ENCODE results near the gene SMCO4. TPM values are rescaled to one million over a fixed set of nuclear protein-coding genes. Genes with fewer than 3 reads are reported as not detected.

Gene SMCO4
- total and polyA plus RNA-seq, 2 donors: 32.2 to 41.3 TPM

DNA sequence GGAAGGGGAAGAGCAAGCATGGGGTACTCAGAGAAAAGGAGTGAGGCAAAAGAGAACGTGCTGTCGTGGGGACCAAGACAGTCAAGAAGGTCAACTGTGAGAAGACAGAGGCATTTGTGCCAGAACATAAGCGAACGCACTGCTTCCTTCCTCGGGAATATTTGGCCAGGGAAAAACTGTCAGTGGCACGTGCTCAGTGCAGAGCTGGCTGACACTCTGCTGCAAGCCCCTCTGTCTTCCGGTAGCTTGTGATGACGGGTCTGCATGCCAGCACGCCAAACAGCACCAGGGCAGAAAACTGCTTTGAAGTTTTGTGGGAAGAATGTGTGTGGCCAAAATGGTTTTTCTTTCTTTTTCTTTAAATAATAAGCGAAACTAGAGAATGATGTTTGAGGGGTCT lies 60.6 kb downstream of the SMCO4 start:
- Histone ChIP-seq H3K27ac (ENCODE audit: low read depth in 1 of 2, low read length in 1 of 2) (no peak overlapping the region), H3K9me3 (ENCODE audit: control insufficient read depth in 2 of 2, insufficient read depth in 1 of 2, low read length in 1 of 2) (no peaks in the 10 kb centered on the region), H3K4me3 (ENCODE audit: low read length in 2 of 2) (no peak overlapping the region), H3K27me3 (ENCODE audit: control insufficient read depth in 2 of 2, insufficient read depth in 1 of 2, low read length in 1 of 2) (no peaks in the 10 kb centered on the region), H3K36me3 (ENCODE audit: control insufficient read depth in 2 of 2, insufficient read depth in 2 of 2, low read length in 1 of 2) (peaks cover 0 to 4% of the 10 kb centered on the region in 2 donors), H3K4me1 (ENCODE audit: control insufficient read depth in 2 of 2, insufficient read depth in 2 of 2, low read length in 2 of 2) (no peaks in the 10 kb centered on the region)
- 90% methylated on average over 10 of the region's 10 CpGs for WGBS
- DNase-seq (ENCODE audit: low read depth in 6 of 9, low spot score in 9 of 9): no peak

DNA sequence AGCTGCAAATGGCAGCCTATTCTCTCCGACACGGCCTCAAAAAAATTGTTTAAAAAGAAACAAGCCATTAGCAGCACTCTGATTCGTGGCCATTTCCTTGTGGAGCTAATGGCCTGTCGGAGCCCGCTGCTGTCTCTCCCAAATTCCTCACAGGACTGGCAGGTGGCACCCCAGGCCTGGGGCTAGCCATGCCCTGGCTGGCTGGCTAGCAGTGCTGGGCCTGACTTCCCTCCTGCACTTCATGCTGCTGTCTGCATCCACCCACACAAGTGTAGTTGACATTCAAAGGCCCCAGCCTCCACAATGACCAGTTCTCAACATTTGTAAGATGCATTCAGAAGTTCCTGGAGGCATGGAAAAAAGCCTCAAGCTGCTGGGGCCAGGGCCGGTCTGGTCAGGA lies 61.5 kb downstream of the SMCO4 start:
- no peak for DNase-seq (ENCODE audit: low read depth in 6 of 9, low spot score in 9 of 9)
- no peaks in the 10 kb centered on the region for H3K4me1 ChIP-seq (ENCODE audit: control insufficient read depth in 2 of 2, insufficient read depth in 2 of 2, low read length in 2 of 2)

DNA sequence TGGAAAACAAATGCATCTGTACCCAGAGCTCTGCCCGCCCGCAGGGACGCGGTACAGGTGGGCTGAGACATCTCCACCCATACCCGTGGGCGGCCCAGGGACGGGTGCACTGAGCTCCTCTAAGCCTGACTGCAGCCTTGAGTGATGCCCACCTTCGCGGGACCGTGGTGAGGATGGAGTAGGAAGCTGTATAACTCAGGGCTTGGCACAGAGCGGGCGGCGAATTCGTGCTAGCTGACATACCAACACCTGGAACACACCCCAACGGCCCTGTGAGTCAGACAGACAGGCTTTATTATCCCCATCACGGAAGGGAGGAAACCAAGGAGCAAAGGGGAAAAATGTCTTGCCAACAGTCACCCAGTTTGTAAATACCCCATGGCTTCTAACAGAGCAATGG lies 61.9 kb downstream of the SMCO4 start:
- H3K36me3 ChIP-seq (ENCODE audit: control insufficient read depth in 2 of 2, insufficient read depth in 2 of 2, low read length in 1 of 2): no peaks in the 10 kb centered on the region
- no peak for DNase-seq (ENCODE audit: low read depth in 6 of 9, low spot score in 9 of 9)
- no peak overlapping the region for H3K27ac ChIP-seq (ENCODE audit: low read depth in 1 of 2, low read length in 1 of 2)
- 97% methylated on average over 16 of the region's 16 CpGs for WGBS
- H3K27me3 ChIP-seq (ENCODE audit: control insufficient read depth in 2 of 2, insufficient read depth in 1 of 2, low read length in 1 of 2): no peaks in the 10 kb centered on the region
- H3K4me1 ChIP-seq (ENCODE audit: control insufficient read depth in 2 of 2, insufficient read depth in 2 of 2, low read length in 2 of 2): no peaks in the 10 kb centered on the region
- no peaks in the 10 kb centered on the region for H3K9me3 ChIP-seq (ENCODE audit: control insufficient read depth in 2 of 2, insufficient read depth in 1 of 2, low read length in 1 of 2)
- no peak overlapping the region for H3K4me3 ChIP-seq (ENCODE audit: low read length in 2 of 2)

More for the DNA sequence above, 61.5 kb downstream of the SMCO4 start:
- Histone ChIP-seq H3K27ac (ENCODE audit: low read depth in 1 of 2, low read length in 1 of 2) (no peak overlapping the region), H3K27me3 (ENCODE audit: control insufficient read depth in 2 of 2, insufficient read depth in 1 of 2, low read length in 1 of 2) (no peaks in the 10 kb centered on the region), H3K36me3 (ENCODE audit: control insufficient read depth in 2 of 2, insufficient read depth in 2 of 2, low read length in 1 of 2) (peaks cover 0 to 3% of the 10 kb centered on the region in 2 donors), H3K9me3 (ENCODE audit: control insufficient read depth in 2 of 2, insufficient read depth in 1 of 2, low read length in 1 of 2) (no peaks in the 10 kb centered on the region), H3K4me3 (ENCODE audit: low read length in 2 of 2) (no peak overlapping the region)
- WGBS: 95% methylated on average over 6 of the region's 6 CpGs

DNA sequence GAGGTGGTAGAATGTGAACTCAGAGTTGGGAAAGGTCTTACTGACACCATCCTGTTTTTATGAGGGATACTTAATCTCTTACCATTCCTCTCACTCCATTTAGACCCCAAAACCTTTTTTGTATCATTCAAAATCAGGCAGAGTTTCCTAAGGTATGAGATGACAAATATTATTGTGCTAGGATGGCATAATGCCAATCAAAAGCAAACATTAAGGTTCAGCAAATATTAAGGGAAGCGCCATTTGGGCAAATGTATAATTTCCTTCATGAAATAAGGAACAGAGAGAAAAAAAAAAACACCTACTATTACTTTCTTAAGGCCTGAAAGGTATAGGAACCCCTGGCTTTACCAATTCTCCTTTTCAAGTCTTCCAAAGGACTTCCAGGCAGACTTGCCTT lies 62.4 kb downstream of the SMCO4 start:
- no peaks in the 10 kb centered on the region for H3K9me3 ChIP-seq (ENCODE audit: control insufficient read depth in 2 of 2, insufficient read depth in 1 of 2, low read length in 1 of 2)
- H3K36me3 ChIP-seq (ENCODE audit: control insufficient read depth in 2 of 2, insufficient read depth in 2 of 2, low read length in 1 of 2): no peaks in the 10 kb centered on the region
- DNase-seq (ENCODE audit: low read depth in 6 of 9, low spot score in 9 of 9): no peak
- H3K27me3 ChIP-seq (ENCODE audit: control insufficient read depth in 2 of 2, insufficient read depth in 1 of 2, low read length in 1 of 2): no peaks in the 10 kb centered on the region
- H3K27ac ChIP-seq (ENCODE audit: low read depth in 1 of 2, low read length in 1 of 2): no peak overlapping the region
- H3K4me1 ChIP-seq (ENCODE audit: control insufficient read depth in 2 of 2, insufficient read depth in 2 of 2, low read length in 2 of 2): no peaks in the 10 kb centered on the region
- no peak overlapping the region for H3K4me3 ChIP-seq (ENCODE audit: low read length in 2 of 2)
- 98% methylated on average over 1 of the region's 1 CpG for WGBS

DNA sequence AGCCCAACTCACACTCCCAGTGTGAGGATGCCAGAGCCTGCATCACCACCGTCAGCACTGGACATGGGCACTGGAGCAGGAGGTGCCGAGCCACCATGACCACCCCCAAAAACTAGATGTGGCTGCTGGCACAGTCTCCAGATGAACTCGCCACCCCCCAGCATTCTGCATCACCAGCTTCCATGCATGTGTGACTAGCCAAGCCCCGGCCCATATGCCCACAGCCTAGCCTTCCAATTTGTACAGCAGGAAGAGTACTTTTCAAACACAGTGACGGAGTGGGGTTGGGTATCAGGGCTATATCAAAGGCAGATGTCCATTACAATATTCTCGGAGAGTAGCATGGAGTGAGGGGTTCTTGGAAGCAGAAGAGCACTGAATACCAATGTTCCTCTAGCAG lies 62.9 kb downstream of the SMCO4 start:
- no peak overlapping the region for H3K27ac ChIP-seq (ENCODE audit: low read depth in 1 of 2, low read length in 1 of 2)
- H3K4me3 ChIP-seq (ENCODE audit: low read length in 2 of 2): no peak overlapping the region
- H3K9me3 ChIP-seq (ENCODE audit: control insufficient read depth in 2 of 2, insufficient read depth in 1 of 2, low read length in 1 of 2): no peaks in the 10 kb centered on the region
- H3K4me1 ChIP-seq (ENCODE audit: control insufficient read depth in 2 of 2, insufficient read depth in 2 of 2, low read length in 2 of 2): no peaks in the 10 kb centered on the region
- 97% methylated on average over 6 of the region's 6 CpGs for WGBS
- H3K27me3 ChIP-seq (ENCODE audit: control insufficient read depth in 2 of 2, insufficient read depth in 1 of 2, low read length in 1 of 2): no peaks in the 10 kb centered on the region
- no peaks in the 10 kb centered on the region for H3K36me3 ChIP-seq (ENCODE audit: control insufficient read depth in 2 of 2, insufficient read depth in 2 of 2, low read length in 1 of 2)
- no peak for DNase-seq (ENCODE audit: low read depth in 6 of 9, low spot score in 9 of 9)

DNA sequence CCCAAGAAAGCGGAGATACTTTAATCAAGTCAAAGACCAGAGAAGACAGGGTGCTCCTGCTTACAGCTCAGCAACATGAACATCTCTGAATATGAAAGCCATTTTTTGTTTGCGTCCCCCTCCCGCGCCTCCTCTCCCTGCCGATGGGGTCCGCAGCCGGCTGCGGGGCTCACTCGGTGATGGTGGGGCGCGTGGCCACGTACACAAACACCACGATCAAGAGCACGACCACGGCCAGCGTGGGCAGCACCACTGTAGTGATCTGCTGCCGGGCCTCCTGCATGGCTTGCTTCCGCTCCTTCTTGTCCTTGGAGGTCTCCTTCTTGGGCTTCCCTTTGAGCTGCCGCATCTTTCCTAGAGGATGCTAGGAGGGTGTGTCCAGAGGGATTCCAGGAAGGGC lies 64.3 kb downstream of the SMCO4 start:
- no peak for DNase-seq (ENCODE audit: low read depth in 6 of 9, low spot score in 9 of 9)
- Histone ChIP-seq H3K4me1 (ENCODE audit: control insufficient read depth in 2 of 2, insufficient read depth in 2 of 2, low read length in 2 of 2) (no peaks in the 10 kb centered on the region), H3K27me3 (ENCODE audit: control insufficient read depth in 2 of 2, insufficient read depth in 1 of 2, low read length in 1 of 2) (no peaks in the 10 kb centered on the region), H3K4me3 (ENCODE audit: low read length in 2 of 2) (no peak overlapping the region), H3K27ac (ENCODE audit: low read depth in 1 of 2, low read length in 1 of 2) (no peak overlapping the region), H3K36me3 (ENCODE audit: control insufficient read depth in 2 of 2, insufficient read depth in 2 of 2, low read length in 1 of 2) (no peaks in the 10 kb centered on the region), H3K9me3 (ENCODE audit: control insufficient read depth in 2 of 2, insufficient read depth in 1 of 2, low read length in 1 of 2) (no peaks in the 10 kb centered on the region)
- whole genome bisulfite sequencing: 99% methylated on average over 19 of the region's 19 CpGs

DNA sequence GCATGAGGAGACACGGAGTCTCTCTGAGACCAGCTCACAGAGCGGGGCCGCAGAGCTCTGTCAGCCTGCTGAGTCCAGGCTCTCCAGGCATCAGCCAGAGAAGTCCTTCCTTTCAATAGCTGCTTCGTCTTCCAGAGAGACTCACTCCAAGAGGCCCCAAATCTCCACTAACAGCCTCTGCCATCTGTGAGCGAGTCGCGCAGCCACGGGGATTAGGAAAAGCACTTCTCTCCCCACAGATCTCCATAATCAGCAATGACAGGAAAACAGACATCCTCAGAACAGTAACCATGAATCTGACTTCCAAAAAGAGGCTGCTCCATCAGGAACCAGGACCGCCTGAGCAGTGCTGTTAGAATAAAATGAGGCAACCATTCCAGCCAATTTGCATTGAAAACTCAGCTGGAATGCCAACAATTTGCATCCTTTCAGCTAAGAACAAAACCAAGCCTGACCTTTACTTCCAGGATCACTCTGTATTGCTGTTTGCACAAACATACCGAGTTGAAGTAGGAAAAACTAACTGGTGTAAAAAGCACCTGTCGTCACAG lies 65.4 kb downstream of the SMCO4 start:
- no peaks in the 10 kb centered on the region for H3K36me3 ChIP-seq (ENCODE audit: control insufficient read depth in 2 of 2, insufficient read depth in 2 of 2, low read length in 1 of 2)

DNA sequence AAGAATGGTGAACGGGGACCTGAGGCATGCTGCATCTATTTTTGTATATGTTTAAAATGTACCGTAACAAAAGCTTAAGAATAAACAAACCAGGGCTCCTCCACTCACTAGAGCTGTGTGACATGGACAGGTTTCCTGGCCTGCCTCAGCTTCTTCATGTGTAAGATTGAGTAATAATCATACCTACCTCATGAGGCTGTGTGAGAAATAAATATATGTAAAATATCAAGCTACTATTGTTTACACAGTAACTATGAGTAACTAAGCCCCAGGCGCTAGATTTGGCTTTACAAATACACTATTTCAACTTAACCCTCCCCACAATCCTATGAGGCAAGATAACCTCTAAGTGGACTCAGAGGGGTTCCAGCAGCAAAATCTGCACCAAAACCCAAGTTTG lies 66.4 kb downstream of the SMCO4 start:
- 91% methylated on average over 3 of the region's 3 CpGs for WGBS
- Histone ChIP-seq H3K27me3 (ENCODE audit: control insufficient read depth in 2 of 2, insufficient read depth in 1 of 2, low read length in 1 of 2) (no peaks in the 10 kb centered on the region), H3K4me1 (ENCODE audit: control insufficient read depth in 2 of 2, insufficient read depth in 2 of 2, low read length in 2 of 2) (no peaks in the 10 kb centered on the region), H3K9me3 (ENCODE audit: control insufficient read depth in 2 of 2, insufficient read depth in 1 of 2, low read length in 1 of 2) (no peaks in the 10 kb centered on the region), H3K4me3 (ENCODE audit: low read length in 2 of 2) (no peak overlapping the region), H3K36me3 (ENCODE audit: control insufficient read depth in 2 of 2, insufficient read depth in 2 of 2, low read length in 1 of 2) (no peaks in the 10 kb centered on the region), H3K27ac (ENCODE audit: low read depth in 1 of 2, low read length in 1 of 2) (no peak overlapping the region)
- DNase-seq (ENCODE audit: low read depth in 6 of 9, low spot score in 9 of 9): no peak

More for the DNA sequence above, 65.4 kb downstream of the SMCO4 start:
- Histone ChIP-seq H3K9me3 (ENCODE audit: control insufficient read depth in 2 of 2, insufficient read depth in 1 of 2, low read length in 1 of 2) (no peaks in the 10 kb centered on the region), H3K27ac (ENCODE audit: low read depth in 1 of 2, low read length in 1 of 2) (no peak overlapping the region), H3K4me3 (ENCODE audit: low read length in 2 of 2) (no peak overlapping the region), H3K27me3 (ENCODE audit: control insufficient read depth in 2 of 2, insufficient read depth in 1 of 2, low read length in 1 of 2) (no peaks in the 10 kb centered on the region), H3K4me1 (ENCODE audit: control insufficient read depth in 2 of 2, insufficient read depth in 2 of 2, low read length in 2 of 2) (no peaks in the 10 kb centered on the region)
- DNase-seq (ENCODE audit: low read depth in 6 of 9, low spot score in 9 of 9): no peak
- 97% methylated on average over 11 of the region's 11 CpGs for WGBS

DNA sequence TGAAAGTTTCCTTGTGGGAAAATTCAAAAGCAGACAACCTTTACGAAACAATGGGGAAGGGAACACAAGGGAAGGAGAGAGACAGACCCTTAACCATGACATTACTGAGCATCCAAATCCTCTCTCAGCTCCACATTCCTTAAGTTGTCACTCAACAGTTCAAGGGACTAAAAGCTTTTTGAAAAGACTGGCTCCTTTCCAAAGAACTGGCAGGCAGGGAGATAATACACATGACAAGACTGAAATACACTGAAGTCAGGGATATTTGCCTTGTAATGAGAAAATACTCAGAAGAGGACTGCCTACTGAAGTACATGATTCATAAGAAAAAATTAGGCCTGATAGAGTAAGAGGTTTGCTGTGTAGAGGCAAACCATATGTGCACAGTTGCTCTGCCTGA lies 69.1 kb downstream of the SMCO4 start:
- Histone ChIP-seq H3K36me3 (ENCODE audit: control insufficient read depth in 2 of 2, insufficient read depth in 2 of 2, low read length in 1 of 2) (no peaks in the 10 kb centered on the region), H3K27me3 (ENCODE audit: control insufficient read depth in 2 of 2, insufficient read depth in 1 of 2, low read length in 1 of 2) (no peaks in the 10 kb centered on the region), H3K4me1 (ENCODE audit: control insufficient read depth in 2 of 2, insufficient read depth in 2 of 2, low read length in 2 of 2) (no peaks in the 10 kb centered on the region), H3K9me3 (ENCODE audit: control insufficient read depth in 2 of 2, insufficient read depth in 1 of 2, low read length in 1 of 2) (no peaks in the 10 kb centered on the region), H3K4me3 (ENCODE audit: low read length in 2 of 2) (no peak overlapping the region), H3K27ac (ENCODE audit: low read depth in 1 of 2, low read length in 1 of 2) (no peak overlapping the region)
- no peak for DNase-seq (ENCODE audit: low read depth in 6 of 9, low spot score in 9 of 9)
- 96% methylated on average over 1 of the region's 1 CpG for WGBS

DNA sequence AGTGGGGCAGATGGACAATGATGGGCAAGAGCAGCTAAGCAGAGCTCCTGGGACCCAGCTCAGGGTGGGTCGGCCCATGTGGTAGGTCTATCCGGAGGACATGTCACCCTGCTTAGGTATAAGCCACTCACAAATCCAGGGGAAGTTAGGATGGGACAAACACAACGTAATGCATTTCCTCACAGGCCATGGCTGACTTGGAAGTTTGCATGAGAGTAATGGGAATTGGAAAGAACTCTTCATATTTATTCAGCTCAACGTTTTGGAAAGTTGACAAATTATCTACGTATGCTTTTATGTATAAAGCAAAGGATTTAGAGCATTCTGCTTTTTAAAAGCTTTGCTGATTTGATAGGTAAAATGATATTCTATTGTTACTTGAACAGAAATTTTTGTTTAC lies 74.9 kb downstream of the SMCO4 start:
- WGBS: 83% methylated on average over 5 of the region's 5 CpGs
- H3K27me3 ChIP-seq (ENCODE audit: control insufficient read depth in 2 of 2, insufficient read depth in 1 of 2, low read length in 1 of 2): no peaks in the 10 kb centered on the region
- no peak overlapping the region for H3K4me3 ChIP-seq (ENCODE audit: low read length in 2 of 2)
- no peak for DNase-seq (ENCODE audit: low read depth in 6 of 9, low spot score in 9 of 9)
- H3K27ac ChIP-seq (ENCODE audit: low read depth in 1 of 2, low read length in 1 of 2): no peak overlapping the region
- peaks cover 0 to 1% of the 10 kb centered on the region in 2 donors for H3K9me3 ChIP-seq (ENCODE audit: control insufficient read depth in 2 of 2, insufficient read depth in 1 of 2, low read length in 1 of 2)
- H3K4me1 ChIP-seq (ENCODE audit: control insufficient read depth in 2 of 2, insufficient read depth in 2 of 2, low read length in 2 of 2): no peaks in the 10 kb centered on the region
- H3K36me3 ChIP-seq (ENCODE audit: control insufficient read depth in 2 of 2, insufficient read depth in 2 of 2, low read length in 1 of 2): no peaks in the 10 kb centered on the region
